GM18511 (cell line): ENCODE results near the gene KRT78.

ENCODE experiments used
- ATAC-seq: cut with Tn5 transposase; IDR thresholded peaks from one replicate; pipeline ENCODE4 v1.9.1; 2021; ENCODE audit warnings: mild to moderate bottlenecking, moderate library complexity; ENCODE audit not compliant: unreplicated experiment

Gene KRT78

DNA sequence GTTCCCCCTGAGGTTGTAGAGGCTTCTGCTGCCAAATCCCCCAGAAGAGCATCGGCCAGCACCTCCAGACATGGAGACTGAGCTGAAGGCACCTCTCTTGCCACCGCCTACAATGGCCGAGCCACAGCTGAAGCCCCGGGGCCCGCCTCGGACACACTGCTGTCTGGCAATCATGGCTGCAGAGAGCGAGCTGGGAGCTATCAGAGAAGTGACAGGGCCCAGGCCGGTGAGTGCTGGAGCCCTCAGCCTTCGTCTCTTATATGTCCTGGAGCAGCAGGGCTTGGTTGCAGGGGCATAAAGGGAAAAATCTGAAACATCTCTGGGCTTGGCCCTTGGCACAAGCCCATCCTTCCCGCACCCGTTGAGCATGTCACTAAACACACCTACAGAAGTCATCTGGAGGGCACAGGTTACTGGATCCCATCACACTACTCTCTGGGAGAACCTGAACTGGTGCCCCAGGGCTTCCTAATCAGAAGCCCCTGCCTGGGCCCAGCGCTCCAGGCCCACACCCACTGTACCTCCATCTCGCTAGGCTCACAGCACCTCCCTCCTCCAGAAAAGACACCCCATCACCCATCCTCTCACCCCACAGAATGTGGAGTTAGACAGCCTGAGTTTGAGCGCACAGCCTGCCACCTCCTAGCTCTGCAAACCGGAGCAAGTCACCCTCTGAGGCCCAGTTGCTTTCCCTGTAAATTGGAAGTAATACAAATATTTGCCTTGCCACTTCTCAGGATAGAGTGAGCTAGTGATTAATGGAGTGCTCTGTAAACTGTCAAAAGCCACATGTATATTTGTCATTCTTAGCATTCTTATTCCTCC lies 34.7 kb downstream of the KRT78 start, which contains the start of gene KRT4:
Gene KRT4, minus strand, starts transcription at position 232 of the 825 bp plus-strand sequence. Its CDS starts 58 bp downstream, at position 174.
- ATAC-seq: no peak

DNA sequence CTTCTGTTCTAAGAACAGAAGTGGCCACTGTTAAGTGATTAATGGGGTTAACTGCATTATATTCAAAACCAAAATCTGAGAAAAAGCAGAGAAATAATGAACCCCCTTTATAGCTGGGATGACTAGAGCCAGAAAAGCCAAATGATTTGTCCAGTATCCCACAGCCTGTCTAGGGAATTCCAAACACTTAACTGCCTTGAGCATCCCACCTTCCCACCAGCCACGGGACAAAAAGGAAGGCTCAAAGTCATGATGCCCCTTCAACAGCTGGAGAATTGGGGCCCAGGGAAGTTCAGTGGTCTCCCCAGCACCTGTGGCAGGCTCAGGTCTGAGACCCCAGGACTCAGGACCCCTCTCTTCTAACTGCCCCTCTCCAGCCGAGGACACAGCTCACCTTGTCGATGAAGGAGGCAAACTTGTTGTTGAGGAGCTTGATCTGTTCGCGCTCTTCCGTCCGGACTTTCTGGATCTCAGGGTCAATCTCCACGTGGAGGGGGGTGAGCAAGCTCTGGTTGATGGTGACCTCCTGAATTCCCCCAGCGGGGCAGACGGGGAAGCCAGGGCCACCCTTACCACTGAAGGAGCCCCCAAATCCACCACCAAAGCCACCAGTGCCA lies 35.5 kb downstream of the KRT78 start:
- no peak for ATAC-seq

DNA sequence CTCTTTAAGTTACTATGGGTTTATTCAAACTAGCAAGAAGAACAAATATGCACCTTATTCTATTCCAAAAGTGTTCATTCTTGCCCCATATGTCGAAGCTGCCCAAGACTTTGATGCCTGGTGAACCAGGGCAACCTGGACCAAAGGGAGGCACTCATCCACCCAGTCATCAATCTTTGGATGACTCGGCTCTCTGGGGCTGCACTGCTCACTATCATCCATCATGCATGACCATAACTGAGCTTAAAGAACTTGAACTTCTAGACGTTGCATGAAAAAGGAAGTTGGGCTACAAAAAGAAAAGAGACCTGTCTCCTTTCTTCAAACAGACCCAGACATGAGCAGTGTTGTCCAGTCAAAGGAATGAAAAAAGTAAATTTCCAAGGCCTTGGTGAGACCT lies 36.0 kb downstream of the KRT78 start:
- ATAC-seq: no peak

- ATAC-seq: no peak
Measured at GRCh38 chr12:52812073-52812400, 36.8 kb downstream of the KRT78 start.

DNA sequence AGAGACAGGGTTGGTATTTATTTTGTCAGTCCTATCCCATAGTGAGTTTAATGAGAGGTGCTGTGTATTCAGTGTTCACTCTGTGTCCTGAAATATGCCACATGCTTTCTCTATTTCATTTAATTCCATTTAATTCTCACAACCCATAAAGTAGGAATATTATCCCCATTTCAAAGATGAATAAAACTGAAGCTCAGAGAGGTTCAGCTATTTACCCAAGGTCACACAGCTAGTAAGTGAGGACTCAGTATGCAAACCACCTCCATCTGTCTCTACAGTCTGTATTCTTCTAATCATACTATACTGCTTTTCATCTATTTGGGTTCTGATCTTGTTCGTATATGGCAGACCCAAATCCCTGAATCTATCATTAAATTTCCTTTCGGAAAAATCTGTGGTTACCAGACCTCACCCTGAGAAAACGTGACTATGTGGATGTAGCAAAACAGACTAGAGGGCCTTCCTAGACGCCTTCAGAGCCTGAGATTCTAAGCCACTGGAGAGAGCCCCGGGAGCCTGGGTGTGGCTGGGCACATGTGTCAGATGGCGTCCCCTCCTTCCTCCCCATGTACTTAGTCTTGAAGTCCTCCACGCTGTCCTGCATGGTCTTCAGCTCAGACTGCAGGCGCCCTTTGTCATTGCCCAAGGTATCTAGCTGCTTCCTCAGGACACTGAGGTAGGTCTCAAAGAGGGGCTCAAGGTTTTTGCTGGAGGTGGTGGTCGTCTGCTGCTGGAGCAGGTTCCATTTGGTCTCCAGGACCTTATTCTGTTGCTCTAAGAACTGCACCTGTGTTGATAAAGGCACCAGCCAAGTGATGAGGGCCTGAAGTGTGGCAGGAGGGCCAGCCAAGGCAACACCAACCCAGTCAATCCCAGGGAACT lies 37.4 kb downstream of the KRT78 start:
- no peak for ATAC-seq

- ATAC-seq: no peak
Measured at GRCh38 chr12:52810554-52810953, 38.2 kb downstream of the KRT78 start.

DNA sequence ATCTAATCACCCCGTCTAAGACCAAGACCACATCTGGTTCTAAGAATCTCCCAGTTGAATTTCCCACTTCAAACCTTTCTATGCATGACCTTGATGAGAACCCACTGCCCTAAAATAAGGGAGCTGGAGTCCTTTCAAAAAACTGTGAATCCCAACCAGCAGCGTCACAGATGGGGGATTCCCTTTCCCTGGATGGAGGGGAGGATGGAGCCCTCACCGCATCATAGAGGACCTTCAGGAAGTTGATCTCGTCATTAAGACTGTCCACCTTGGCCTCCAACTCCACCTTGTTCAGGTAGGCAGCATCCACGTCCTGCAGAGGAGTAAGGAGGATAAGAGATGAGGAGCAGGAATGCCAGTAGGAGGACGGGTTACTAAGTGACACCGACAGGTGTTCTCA lies 39.6 kb downstream of the KRT78 start:
- ATAC-seq: no peak

- ATAC-seq: no peak
Measured at GRCh38 chr12:52808573-52809160, 40.1 kb downstream of the KRT78 start.

DNA sequence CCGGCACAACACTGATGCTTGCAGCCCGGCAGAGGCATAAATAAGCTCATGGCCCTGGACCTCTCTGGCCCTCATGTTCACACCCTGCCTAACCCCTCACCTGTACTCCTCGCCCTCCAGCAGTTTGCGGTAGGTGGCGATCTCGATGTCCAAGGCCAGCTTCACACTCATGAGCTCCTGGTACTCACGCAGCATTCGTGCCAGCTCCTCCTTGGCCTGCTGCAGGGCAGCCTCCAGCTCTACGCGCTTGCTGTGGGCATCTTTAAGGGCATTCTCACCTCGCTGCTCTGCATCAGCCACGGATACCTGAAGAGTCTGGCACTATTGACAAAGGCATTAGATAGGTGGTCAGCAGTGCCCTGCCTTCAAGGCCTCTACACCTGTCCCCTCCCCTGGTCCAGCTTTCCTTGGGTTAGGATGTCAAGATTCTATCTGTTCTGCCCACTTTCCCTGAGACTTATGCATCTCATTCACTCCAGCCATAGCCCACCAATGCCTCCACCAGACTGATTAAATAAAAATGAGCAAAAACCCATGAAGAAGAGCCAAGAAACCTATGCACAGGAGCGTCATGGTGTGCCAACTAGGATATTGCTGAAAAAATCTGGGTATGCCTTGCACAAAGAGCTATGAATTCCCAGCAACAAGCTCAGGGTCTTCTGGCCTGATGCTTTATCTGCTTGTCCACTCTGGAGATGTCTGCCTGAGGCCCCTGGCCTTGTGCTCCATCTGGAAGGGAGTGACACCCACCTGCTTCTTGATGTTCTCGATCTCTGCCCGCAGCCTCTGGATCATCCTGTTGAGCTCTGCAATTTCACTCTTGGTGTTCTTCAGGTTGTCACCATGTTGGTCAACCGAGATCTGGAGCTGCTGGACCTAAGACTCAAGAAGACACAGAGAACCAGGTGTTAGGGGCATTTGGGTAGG lies 41.0 kb downstream of the KRT78 start:
- ATAC-seq: no peak

GRCh38 chr12:52806821-52807543 lies 41.8 kb downstream of the KRT78 start:
- ATAC-seq: no peak

DNA sequence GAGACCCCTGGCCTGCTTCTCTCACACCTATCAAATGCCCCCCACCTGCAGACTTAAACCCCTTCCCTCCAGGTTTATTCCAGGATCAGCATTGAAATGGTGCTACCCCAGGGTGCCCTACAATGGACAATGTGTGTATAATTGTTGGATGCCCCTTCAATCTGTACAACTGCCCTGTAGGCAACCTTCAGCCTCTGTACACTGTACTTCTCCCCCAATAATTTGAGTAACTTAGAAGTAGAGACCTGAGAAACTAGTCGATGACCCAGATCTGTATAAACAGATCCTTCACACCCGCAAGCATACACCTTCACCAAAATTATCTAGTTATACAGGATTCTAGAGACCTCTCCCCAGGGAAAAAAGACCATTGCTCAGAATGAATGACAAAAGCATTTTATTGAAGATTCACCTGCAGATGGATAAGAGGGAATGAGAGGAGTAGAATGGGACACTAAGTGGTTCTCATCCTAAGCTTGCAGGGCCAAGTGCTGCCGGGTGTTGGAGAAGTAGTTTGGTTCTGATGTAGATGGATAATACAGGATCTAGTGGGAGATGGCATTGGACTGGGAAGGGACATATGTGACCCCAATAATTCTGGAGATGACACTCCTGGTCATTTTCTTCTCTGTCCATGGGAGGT lies 42.5 kb downstream of the KRT78 start:
- ATAC-seq: no peak

DNA sequence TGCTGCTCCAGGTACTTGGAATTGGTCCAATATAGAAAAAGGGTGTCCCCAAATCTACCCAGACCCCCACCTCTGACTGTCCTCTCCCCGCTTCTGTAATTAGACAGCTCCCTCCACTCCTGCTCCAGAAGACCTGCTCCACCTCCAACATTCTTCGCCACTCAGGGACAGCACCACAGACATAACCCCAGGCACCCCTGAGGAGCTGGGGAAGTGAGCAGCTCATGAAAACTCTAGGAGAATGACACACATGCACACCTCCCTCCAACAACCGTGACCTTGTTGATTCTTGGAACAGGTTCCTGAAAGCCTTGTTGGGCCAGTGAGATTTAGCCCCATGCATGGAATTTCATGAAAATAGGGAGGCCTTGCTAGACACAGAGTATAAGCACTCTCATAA lies 43.1 kb downstream of the KRT78 start:
- ATAC-seq: no peak

DNA sequence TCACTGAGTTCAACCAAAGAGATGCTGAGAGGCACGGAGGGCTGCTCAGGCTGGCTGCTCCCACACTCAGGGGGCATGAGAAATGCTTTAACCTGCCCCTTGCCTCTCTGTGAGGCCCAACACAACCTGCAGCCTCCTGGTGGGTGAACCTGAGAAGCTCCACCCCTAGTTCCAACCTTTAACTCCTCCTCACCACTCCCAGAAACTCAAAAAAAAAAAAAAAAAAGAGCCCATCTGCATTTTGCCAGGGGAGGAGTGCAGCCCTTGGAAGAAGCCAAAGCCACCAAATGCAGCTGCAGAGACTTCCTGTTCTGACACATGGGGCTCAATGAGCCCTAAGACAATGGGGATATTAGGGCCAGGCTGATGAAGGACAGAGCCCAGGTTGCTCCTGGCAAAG lies 43.8 kb downstream of the KRT78 start:
- ATAC-seq: no peak

- no peak for ATAC-seq
Measured at GRCh38 chr12:52802442-52802841, 46.4 kb downstream of the KRT78 start.

DNA sequence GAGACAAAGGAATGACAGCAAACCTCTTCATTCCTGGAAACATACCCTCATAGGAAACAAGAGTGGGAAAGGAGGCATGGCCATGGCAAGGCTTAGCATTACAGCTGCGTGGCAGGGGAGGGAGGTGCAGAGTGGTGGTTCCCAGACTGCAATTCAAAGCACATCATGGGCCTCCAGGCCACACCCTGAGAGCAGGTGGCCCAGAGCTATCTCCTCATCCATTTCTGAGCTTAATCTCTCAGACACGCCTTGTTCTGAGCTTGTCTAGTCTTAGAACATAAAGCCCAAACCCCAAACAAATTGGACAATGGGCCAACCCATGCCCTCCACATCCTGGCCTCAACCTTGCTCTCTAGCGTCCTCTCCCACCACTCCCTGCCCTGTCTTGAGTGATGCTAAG lies 47.0 kb downstream of the KRT78 start:
- ATAC-seq: no peak

GRCh38 chr12:52800259-52800917 lies 48.4 kb downstream of the KRT78 start:
- no peak for ATAC-seq

GRCh38 chr12:52799505-52800211 lies 49.1 kb downstream of the KRT78 start:
- no peak for ATAC-seq
